Endodermal cell (in vitro differentiated cells): ENCODE results near the gene TECR. TPM values are rescaled to one million over a fixed set of nuclear protein-coding genes. Genes with fewer than 3 reads are reported as not detected.

Experiments used
- DNase-seq: peaks from one replicate; pipeline ENCODE4 v3.0.0-alpha.2; 2017
- H3K27ac ChIP-seq: 2 replicates; pipeline ENCODE4 v1.5.1; 2013; ENCODE audit warnings: mild to moderate bottlenecking, low read depth, low read length, moderate library complexity
- H3K27me3 ChIP-seq: 2 replicates; pipeline ENCODE4 v1.6.1; 2013; ENCODE audit warnings: mild to moderate bottlenecking, low read length, moderate library complexity; ENCODE audit not compliant: insufficient read depth, control insufficient read depth, poor library complexity, severe bottlenecking
- H3K36me3 ChIP-seq: 2 replicates; pipeline ENCODE4 v1.7.0; 2013; ENCODE audit warnings: mild to moderate bottlenecking, low read length, moderate library complexity; ENCODE audit not compliant: control insufficient read depth, insufficient read depth
- H3K4me1 ChIP-seq: one replicate; pipeline ENCODE4 v1.7.0; 2013; ENCODE audit warnings: low read length; ENCODE audit not compliant: control insufficient read depth, insufficient read depth
- H3K4me3 ChIP-seq: 2 replicates; pipeline ENCODE4 v1.5.1; 2013; ENCODE audit warnings: mild to moderate bottlenecking, low read length, moderate library complexity
- H3K9ac ChIP-seq: 2 replicates; pipeline ENCODE4 v1.6.1; 2013; ENCODE audit warnings: mild to moderate bottlenecking, low read length, moderate library complexity; ENCODE audit not compliant: poor library complexity, severe bottlenecking; ENCODE audit errors: extremely low read depth
- H3K9me3 ChIP-seq: 2 replicates; pipeline ENCODE4 v1.6.1; 2013; ENCODE audit warnings: mild to moderate bottlenecking, low read length, moderate library complexity; ENCODE audit not compliant: control insufficient read depth
- H3K27ac Mint-ChIP-seq: 2 replicates; pipeline ENCODE4 v1.8.0; 2020; ENCODE audit warnings: mixed read lengths
- H3K27me3 Mint-ChIP-seq: 2 replicates; pipeline ENCODE4 v1.8.0; 2021; ENCODE audit warnings: mild to moderate bottlenecking, mixed read lengths; ENCODE audit not compliant: insufficient read depth
- H3K36me3 Mint-ChIP-seq: 2 replicates; pipeline ENCODE4 v1.8.0; 2020; ENCODE audit warnings: low read depth, mixed read lengths
- H3K4me1 Mint-ChIP-seq: 2 replicates; pipeline ENCODE4 v1.8.0; 2020; ENCODE audit warnings: mixed read lengths
- H3K4me3 Mint-ChIP-seq: 2 replicates; pipeline ENCODE4 v1.8.0; 2020; ENCODE audit warnings: mild to moderate bottlenecking, moderate library complexity, mixed read lengths
- H3K9me3 Mint-ChIP-seq: 2 replicates; pipeline ENCODE4 v1.8.0; 2020; ENCODE audit warnings: mild to moderate bottlenecking, mixed read lengths
- WGBS, 2 experiments: methylation state at CpG; one replicate each; pipeline versions ENCODE4 v1.1.5 to v1.1.7; 2013; ENCODE audit warnings: missing lambda C conversion rate in 2 of 2, mixed read lengths in 1 of 2; ENCODE audit not compliant: insufficient coverage in 1 of 2, insufficient read length in 1 of 2; 5-methylcytosine and 5-hydroxymethylcytosine counted together
- total RNA-seq, 2 donors: library from RNA; stranded (reverse); fragmentation: NEBNext Ultra II Directional in 1 of 2; extraction: Animal tissue kit (Norgen Biotek cat#: 25700) in 1 of 2; gene quantifications; 2 replicates in 1 of 2; 3 replicates in 1 of 2; pipeline ENCODE4 v1.2.1, GENCODE V29; 2021
- TF ChIP-seq, protein P1 (sequence below): fragments of 200-600 bp; sonication (generic); conservative IDR thresholded peaks from 2 replicates; pipeline ENCODE4 v1.5.0; 2021; ENCODE audit warnings: antibody characterized with exemption, mild to moderate bottlenecking

TECR gene
- total RNA-seq, 2 donors from 2014 or later = 127 to 140 TPM

DNA sequence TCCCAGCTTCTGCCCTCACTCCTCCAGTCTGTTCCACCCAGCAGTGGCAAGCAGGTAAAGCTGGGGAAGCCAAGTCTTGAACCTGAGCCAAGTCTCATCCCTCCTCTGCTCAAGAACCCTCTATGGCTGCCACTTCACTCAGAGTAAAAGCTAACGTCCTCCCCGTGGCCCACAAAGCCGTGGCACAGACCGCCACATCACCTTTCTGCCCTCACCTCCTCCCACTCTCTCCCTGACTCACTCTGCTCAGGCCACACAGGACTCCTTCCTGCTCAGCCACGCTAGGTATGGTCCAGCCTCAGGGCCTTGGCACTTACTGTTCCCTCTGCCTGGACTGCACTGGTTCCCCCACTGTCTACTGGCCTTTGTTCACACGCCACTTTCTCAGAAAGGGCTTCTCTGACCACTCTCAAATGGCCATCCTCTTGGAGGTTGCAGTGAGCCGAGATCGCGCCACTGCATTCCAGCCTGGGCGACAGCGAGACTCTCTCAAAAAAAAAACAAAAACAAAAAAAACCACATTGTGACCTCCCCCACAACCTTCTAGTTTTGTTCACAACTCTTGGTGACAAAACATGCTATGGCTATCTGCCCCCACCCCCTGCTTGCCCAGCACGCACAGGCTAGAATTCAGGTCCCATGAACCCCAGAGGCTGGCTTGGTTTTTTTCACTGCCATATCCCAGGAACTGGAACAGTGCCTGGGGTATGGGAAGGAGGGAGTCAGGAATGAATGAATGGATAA is 26.7 kb downstream of the TECR start:
- DNase-seq = no peak
- TF ChIP-seq, protein P1, sequence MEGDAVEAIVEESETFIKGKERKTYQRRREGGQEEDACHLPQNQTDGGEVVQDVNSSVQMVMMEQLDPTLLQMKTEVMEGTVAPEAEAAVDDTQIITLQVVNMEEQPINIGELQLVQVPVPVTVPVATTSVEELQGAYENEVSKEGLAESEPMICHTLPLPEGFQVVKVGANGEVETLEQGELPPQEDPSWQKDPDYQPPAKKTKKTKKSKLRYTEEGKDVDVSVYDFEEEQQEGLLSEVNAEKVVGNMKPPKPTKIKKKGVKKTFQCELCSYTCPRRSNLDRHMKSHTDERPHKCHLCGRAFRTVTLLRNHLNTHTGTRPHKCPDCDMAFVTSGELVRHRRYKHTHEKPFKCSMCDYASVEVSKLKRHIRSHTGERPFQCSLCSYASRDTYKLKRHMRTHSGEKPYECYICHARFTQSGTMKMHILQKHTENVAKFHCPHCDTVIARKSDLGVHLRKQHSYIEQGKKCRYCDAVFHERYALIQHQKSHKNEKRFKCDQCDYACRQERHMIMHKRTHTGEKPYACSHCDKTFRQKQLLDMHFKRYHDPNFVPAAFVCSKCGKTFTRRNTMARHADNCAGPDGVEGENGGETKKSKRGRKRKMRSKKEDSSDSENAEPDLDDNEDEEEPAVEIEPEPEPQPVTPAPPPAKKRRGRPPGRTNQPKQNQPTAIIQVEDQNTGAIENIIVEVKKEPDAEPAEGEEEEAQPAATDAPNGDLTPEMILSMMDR = no peak
- Mint-ChIP-seq H3K27me3 (no peaks in the 10 kb centered on the region), H3K9me3 (no peaks in the 10 kb centered on the region), H3K27ac (peak overlapping the region; percentile 44), H3K4me1 (peaks cover 14% of the 10 kb centered on the region), H3K4me3 (no peak overlapping the region), H3K36me3 (peaks cover 4% of the 10 kb centered on the region)
- no peak overlapping the region for H3K4me3 ChIP-seq
- no peaks in the 10 kb centered on the region for H3K4me1 ChIP-seq
- H3K9me3 ChIP-seq = no peaks in the 10 kb centered on the region
- whole genome bisulfite sequencing, 2 experiments = 94 to 95% methylated on average over 7 to 12 of the region's 12 CpGs
- H3K27ac ChIP-seq = peak overlapping the region; percentile 32
- no peak overlapping the region for H3K9ac ChIP-seq
- no peaks in the 10 kb centered on the region for H3K27me3 ChIP-seq
- H3K36me3 ChIP-seq = no peaks in the 10 kb centered on the region

DNA sequence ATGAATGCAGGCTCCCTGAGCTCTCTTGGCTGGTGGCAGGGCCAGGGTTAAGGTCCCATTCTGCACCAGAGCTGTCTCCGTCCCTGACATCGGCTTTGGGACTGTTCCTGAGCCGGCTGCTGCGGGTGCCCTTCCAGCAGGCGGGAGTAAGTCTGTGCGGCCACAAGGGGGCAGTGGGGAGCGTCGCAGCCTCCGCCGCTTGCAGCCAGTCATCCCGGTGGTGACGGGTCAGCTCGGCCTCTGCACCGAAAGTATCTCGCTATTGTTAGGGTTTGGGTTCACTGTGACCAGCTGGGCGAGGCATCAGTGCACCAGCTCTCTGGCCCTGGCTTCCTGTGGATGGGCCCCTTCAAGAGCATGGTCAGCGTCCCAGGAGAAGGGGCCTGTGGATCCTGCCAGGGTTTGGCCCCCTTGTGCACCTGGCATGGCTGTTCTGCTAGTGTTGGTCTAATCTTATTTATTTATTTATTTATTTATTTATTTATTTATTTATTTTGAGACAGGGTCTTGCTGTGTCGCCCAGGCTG is 27.3 kb downstream of the TECR start:
- no peaks in the 10 kb centered on the region for H3K36me3 ChIP-seq

DNA sequence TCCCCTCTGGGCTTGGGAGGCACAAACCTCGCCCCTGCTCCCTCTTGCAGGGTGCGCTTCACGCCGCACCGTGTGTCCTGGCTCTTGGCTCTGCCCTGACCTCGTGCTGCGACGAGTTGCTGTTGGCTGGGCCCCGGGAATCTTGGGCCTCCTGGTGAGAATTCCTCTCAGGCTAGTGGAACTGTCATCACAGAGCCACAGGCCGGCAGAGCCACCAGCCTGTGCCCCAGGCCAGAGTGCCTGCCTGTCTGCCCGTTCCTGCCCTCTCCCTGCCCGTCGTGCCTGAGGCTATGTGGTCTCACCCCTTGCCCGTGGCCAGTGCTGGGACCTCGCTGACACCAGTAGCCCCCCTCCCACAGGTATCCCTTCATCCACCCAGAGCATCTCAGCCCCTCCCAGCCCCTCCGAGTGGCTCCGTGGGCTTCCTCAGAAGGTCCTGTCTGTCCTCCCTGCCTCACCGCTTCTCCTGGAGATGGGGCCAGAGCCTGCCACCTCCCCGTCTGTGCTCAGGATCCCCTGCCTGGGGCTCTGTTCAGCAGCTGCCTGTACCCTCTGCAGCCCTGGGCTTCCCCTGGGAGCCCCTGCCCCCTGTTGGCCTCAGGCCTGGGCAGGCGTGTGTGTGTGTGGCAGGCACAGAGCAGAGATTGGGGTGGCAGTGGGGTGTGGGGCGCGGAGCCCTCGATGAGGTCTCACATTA is 29.1 kb downstream of the TECR start:
- 83 to 91% methylated on average over 11 to 23 of the region's 23 CpGs for WGBS, 2 experiments

More for the DNA sequence above, 27.3 kb downstream of the TECR start:
- Histone ChIP-seq H3K4me1 (peaks cover 4% of the 10 kb centered on the region), H3K27me3 (no peaks in the 10 kb centered on the region), H3K9ac (no peak overlapping the region), H3K9me3 (no peaks in the 10 kb centered on the region), H3K27ac (no peak overlapping the region), H3K4me3 (no peak overlapping the region)
- DNase-seq = peak; percentile 94
- H3K9me3 Mint-ChIP-seq = no peaks in the 10 kb centered on the region
- H3K4me3 Mint-ChIP-seq = no peak overlapping the region
- TF ChIP-seq, protein P1 = peak; percentile 99
- H3K4me1 Mint-ChIP-seq = peaks cover 16% of the 10 kb centered on the region
- H3K27me3 Mint-ChIP-seq = no peaks in the 10 kb centered on the region
- peaks cover 4% of the 10 kb centered on the region for H3K36me3 Mint-ChIP-seq
- 22 to 25% methylated on average over 7 to 18 of the region's 18 CpGs for WGBS, 2 experiments
- peak overlapping the region; percentile 79 for H3K27ac Mint-ChIP-seq

More for the DNA sequence above, 29.1 kb downstream of the TECR start:
- no peaks in the 10 kb centered on the region for H3K9me3 ChIP-seq
- TF ChIP-seq, protein P1 = no peak
- H3K4me1 ChIP-seq = peaks cover 6% of the 10 kb centered on the region
- Mint-ChIP-seq H3K27ac (peak overlapping the region; percentile 87), H3K4me3 (no peak overlapping the region), H3K27me3 (no peaks in the 10 kb centered on the region), H3K9me3 (no peaks in the 10 kb centered on the region), H3K36me3 (peaks cover 4% of the 10 kb centered on the region), H3K4me1 (peaks cover 30% of the 10 kb centered on the region)
- peak overlapping the region; percentile 36 for H3K27ac ChIP-seq
- no peak overlapping the region for H3K9ac ChIP-seq
- DNase-seq = no peak
- H3K36me3 ChIP-seq = no peaks in the 10 kb centered on the region
- no peak overlapping the region for H3K4me3 ChIP-seq
- H3K27me3 ChIP-seq = no peaks in the 10 kb centered on the region
